BLaER1 (cell line): Measurements from ENCODE around the gene ZDHHC12.

Experiments
- H3K27ac ChIP-seq: shearing (Covaris generic); formaldehyde crosslinking; 2 replicates; pipeline ENCODE4 v1.8.1; 2022
- H3K27me3 ChIP-seq: shearing (Covaris generic); formaldehyde crosslinking; 2 replicates; pipeline ENCODE4 v1.8.1; 2022
- H3K36me3 ChIP-seq: shearing (Covaris generic); formaldehyde crosslinking; 2 replicates; pipeline ENCODE4 v1.8.1; 2022
- H3K4me1 ChIP-seq: shearing (Covaris generic); formaldehyde crosslinking; 2 replicates; pipeline ENCODE4 v1.8.1; 2022
- H3K4me2 ChIP-seq: shearing (Covaris generic); formaldehyde crosslinking; 2 replicates; pipeline ENCODE4 v1.8.1; 2022
- H3K4me3 ChIP-seq: shearing (Covaris generic); formaldehyde crosslinking; 2 replicates; pipeline ENCODE4 v1.8.1; 2022
- H3K9ac ChIP-seq: shearing (Covaris generic); formaldehyde crosslinking; 2 replicates; pipeline ENCODE4 v1.8.1; 2022
- H3K9me3 ChIP-seq: shearing (Covaris generic); formaldehyde crosslinking; 2 replicates; pipeline ENCODE4 v1.8.1; 2022
- H4K20me1 ChIP-seq: shearing (Covaris generic); formaldehyde crosslinking; 2 replicates; pipeline ENCODE4 v1.8.1; 2022
- Cebpa-rat ChIP-seq: shearing (Covaris generic); IDR thresholded peaks from 2 replicates; pipeline ENCODE4 v1.8.1; 2022

The ZDHHC12 gene

DNA sequence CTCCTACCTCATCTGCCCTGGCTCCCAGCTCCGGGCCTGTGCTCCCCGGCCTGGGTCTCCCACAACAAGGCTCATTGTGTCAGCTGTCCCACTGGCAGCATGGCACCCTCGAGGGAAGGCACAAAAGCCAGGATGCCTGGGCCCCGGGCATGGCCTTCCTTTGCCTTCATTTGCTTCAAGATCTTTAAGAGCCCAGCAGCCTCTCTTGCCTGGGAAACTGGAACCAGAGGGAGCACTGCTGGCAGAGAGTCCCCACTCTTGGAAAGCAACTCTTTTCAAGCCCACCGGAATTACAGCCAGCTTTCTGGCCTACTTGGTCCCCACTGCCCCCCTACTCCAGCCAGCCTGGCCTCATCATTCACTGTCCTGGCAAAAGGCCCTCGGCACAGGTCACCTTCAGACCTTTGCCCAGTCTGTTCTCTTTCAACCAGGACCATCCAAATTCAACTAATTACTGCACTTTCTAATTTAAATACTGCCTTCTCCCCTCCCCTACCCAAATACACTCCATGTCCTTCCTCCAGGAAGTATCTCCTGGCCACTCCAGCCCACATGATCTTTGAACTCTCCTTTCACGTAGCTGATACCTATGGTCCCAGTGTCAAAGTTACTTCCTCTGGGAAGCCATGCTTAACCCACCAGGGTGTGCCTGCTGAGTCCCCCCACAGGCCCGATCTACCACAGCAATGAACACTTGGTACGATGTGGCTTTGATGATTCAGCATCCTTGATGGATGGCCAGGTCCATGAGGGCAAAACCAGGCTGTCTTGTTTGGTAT is 38.9 kb upstream of the ZDHHC12 start:
- Histone ChIP-seq H3K9ac (no peak overlapping the region), H3K27me3 (no peaks in the 10 kb centered on the region), H3K4me1 (no peaks in the 10 kb centered on the region), H3K27ac (no peak overlapping the region), H3K36me3 (peaks cover 7% of the 10 kb centered on the region; the same call in 1 of the 2 replicates), H3K4me2 (no peak overlapping the region), H4K20me1 (no peaks in the 10 kb centered on the region; the same call in 1 of the 2 replicates), H3K9me3 (no peaks in the 10 kb centered on the region), H3K4me3 (no peak overlapping the region)
- TF ChIP-seq Cebpa-rat = no peak

DNA sequence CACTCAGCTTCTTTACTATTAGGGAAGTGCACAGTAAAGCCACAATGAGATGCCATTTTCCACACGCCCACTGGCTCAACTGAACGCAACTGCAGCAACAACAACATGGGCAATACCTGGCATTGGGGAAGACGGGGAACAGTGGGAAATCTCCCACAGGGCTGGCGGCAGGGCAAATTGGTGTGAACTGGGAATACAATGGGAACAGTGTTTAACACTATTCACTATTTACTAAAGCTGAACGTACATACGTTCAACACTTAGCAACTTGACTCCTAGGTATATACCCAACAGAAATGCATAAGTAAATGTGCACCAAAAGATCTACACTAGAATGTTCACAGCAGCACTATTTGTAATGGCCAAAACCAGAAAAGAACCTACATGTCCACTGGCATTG is 33.7 kb upstream of the ZDHHC12 start:
- Histone ChIP-seq H3K27me3 (no peaks in the 10 kb centered on the region), H3K4me2 (no peak overlapping the region), H3K4me1 (no peaks in the 10 kb centered on the region), H3K9me3 (no peaks in the 10 kb centered on the region), H3K9ac (no peak overlapping the region), H3K4me3 (no peak overlapping the region), H3K36me3 (peaks cover 30% of the 10 kb centered on the region), H4K20me1 (no peaks in the 10 kb centered on the region; the same call in 1 of the 2 replicates), H3K27ac (no peak overlapping the region)
- TF ChIP-seq Cebpa-rat = no peak

DNA sequence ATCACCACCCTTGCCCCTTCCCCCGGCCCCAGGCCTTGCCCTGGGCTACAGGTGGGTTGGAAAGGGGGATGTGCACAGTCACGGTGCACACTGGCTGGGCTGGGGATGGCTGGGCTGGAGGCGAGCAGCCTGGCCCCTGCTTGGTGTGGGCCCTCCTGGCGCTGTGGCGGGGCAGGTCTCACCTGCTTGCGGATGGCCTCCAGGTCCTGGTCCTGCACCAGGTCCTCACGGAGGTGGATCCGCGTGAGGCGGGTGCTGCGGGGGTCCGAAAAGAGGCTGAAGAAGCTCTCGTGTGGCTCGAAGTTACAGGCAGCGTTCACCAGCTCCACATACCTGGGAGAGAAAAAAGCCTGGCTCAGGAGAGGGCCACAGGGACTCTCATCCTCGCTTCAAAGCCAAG is 29.7 kb upstream of the ZDHHC12 start:
- TF ChIP-seq Cebpa-rat = no peak
- Histone ChIP-seq H3K36me3 (peaks cover 57% of the 10 kb centered on the region), H3K9ac (no peak overlapping the region), H3K27me3 (no peaks in the 10 kb centered on the region), H3K27ac (no peak overlapping the region), H3K4me3 (no peak overlapping the region), H4K20me1 (no peaks in the 10 kb centered on the region; the same call in 1 of the 2 replicates), H3K4me2 (no peak overlapping the region), H3K9me3 (no peaks in the 10 kb centered on the region), H3K4me1 (no peaks in the 10 kb centered on the region)

DNA sequence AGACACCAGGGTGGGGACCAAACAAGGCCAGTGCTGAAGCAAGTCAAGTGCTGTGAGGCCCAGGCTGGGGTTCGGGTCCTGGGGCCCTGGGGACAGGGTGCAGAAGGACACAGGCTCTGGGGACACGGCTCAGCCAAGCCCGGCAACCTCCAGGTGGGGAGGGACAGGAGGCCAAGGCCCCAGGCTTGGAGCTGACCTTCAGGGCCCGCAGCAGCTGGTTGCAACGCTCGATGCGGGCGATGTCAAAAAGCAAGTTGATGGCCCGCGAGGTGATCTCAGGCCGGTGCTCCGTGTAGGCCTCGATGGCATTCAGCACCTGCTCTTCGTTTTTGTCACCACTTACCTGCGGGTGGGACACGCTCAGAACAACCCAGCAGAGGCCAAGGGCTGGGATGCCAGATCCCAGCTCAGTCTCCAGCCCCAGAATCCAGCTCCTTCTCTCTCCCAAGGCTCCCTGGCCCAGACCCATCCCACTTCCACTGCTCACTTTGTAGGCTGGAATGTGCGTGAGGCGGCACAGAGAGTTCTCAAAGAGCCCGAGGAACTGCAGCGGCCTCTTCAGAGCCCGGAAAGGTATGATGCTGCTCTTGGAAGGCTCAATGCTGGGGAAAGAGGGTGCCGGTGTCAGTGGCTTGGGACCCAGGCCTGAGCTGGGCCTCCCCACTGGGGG is 27.1 kb upstream of the ZDHHC12 start:
- H3K36me3 ChIP-seq = peaks cover 78% of the 10 kb centered on the region
- H3K4me2 ChIP-seq = no peak overlapping the region
- no peak overlapping the region for H3K4me3 ChIP-seq
- H3K4me1 ChIP-seq = no peaks in the 10 kb centered on the region
- no peaks in the 10 kb centered on the region for H3K9me3 ChIP-seq
- no peak for TF ChIP-seq Cebpa-rat
- H3K27ac ChIP-seq = no peak overlapping the region
- no peaks in the 10 kb centered on the region for H3K27me3 ChIP-seq
- no peak overlapping the region for H3K9ac ChIP-seq
- H4K20me1 ChIP-seq = no peaks in the 10 kb centered on the region

DNA sequence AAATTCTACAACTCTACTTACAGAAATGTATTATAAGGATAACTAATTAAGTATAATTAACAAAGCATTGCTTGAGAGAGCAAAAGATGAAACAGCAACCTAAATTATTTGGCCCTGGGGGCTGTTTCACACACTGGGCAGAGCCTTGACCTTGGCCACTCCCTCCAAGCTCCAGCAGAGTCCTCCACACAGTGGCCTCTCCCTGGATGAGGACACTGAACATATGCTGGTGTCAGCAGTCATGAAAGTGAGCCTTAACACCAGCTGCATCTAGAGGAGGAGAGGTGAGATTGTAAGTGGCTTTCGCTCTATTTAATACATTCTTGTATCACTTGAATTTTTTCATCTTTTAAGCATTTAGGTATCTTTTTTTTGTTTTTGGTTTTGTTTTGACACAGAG is 23.3 kb upstream of the ZDHHC12 start:
- H3K27ac ChIP-seq = no peak overlapping the region
- no peaks in the 10 kb centered on the region for H3K4me1 ChIP-seq
- H3K27me3 ChIP-seq = no peaks in the 10 kb centered on the region
- H3K4me3 ChIP-seq = no peak overlapping the region
- no peak overlapping the region for H3K4me2 ChIP-seq
- H4K20me1 ChIP-seq = no peaks in the 10 kb centered on the region
- H3K9me3 ChIP-seq = no peaks in the 10 kb centered on the region
- TF ChIP-seq Cebpa-rat = no peak
- peaks cover 60% of the 10 kb centered on the region for H3K36me3 ChIP-seq
- no peak overlapping the region for H3K9ac ChIP-seq

DNA sequence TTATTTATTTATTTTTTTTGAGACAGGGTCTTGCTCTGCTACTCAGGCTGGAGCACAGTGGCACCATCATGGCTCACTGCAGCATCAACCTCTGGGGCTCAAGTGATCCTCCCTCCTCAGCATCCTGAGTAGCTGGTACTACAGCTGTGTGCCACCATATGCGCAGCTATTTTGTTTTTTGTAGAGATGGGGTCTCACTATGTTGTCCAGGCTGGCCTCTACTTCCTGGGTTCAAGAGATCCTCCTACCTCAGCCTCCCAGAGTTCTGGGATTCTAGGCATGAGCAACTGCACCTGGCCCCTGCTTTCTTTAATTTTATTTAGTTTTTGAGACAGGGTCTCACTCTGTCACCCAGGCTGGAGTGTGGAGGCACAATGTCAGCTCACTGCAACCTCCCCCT is 19.5 kb upstream of the ZDHHC12 start:
- Histone ChIP-seq H3K27me3 (no peaks in the 10 kb centered on the region), H3K4me2 (no peak overlapping the region), H3K27ac (no peak overlapping the region), H4K20me1 (no peaks in the 10 kb centered on the region), H3K9me3 (no peaks in the 10 kb centered on the region), H3K4me3 (no peak overlapping the region), H3K4me1 (no peaks in the 10 kb centered on the region), H3K36me3 (peaks cover 70% of the 10 kb centered on the region), H3K9ac (no peak overlapping the region)
- TF ChIP-seq Cebpa-rat = no peak

- Histone ChIP-seq H3K4me1 (no peaks in the 10 kb centered on the region), H3K4me3 (no peak overlapping the region), H3K9me3 (no peaks in the 10 kb centered on the region), H4K20me1 (no peaks in the 10 kb centered on the region), H3K27me3 (no peaks in the 10 kb centered on the region), H3K36me3 (peaks cover 62% of the 10 kb centered on the region), H3K27ac (no peak overlapping the region), H3K4me2 (no peak overlapping the region), H3K9ac (no peak overlapping the region)
- no peak for TF ChIP-seq Cebpa-rat
These were observed 18.5 kb upstream of the ZDHHC12 start for GRCh38 chr9:128742401-128742800.

DNA sequence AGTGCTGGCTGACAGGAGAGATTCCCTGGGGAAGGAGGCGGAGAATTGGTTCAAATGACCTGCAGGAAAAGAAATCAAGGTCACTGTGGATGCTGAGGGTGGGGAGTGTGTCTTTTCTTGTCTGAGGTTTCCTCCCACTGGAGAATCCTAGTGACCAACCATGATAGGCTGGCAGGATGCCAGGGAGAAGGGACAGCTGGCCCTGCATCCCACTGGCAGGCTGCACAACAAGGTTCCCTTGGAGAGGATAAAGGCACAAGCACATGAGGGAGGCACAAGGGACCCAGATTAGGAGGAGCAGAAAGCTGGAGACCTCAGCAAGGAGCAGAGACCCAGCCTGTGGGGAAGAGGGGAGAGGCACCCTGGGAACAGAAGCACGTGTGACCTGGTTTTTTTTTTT is 11.4 kb upstream of the ZDHHC12 start:
- H3K27me3 ChIP-seq = no peaks in the 10 kb centered on the region
- 0 out of 2 replicates have a peak, but pooled peaks cover 1% of the 10 kb centered on the region for H3K4me1 ChIP-seq
- no peak overlapping the region for H3K4me2 ChIP-seq
- H3K9me3 ChIP-seq = no peaks in the 10 kb centered on the region
- H3K36me3 ChIP-seq = peaks cover 65% of the 10 kb centered on the region
- H3K4me3 ChIP-seq = no peak overlapping the region
- no peak overlapping the region for H3K9ac ChIP-seq
- no peak for TF ChIP-seq Cebpa-rat
- H4K20me1 ChIP-seq = no peaks in the 10 kb centered on the region
- no peak overlapping the region for H3K27ac ChIP-seq

DNA sequence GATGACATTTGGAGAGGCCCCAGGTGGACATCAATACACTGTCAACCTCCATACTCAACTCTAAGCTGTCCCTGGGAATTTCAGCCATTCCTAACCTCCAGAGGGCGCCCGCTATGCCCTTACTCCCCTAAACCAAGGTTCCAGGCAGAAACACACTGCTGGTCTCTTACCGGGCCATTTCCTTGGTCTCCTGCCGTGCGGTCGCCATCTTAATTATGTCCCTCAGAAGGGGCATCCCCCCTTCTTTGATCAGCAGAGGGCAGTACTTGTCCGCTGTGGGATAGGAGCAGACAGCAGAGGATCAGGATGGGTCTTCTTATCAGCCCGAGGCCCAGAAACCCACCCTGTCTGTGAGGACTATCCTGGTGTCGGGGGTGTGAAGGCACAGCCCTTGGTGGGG is 9.3 kb upstream of the ZDHHC12 start:
- no peaks in the 10 kb centered on the region for H4K20me1 ChIP-seq
- H3K4me3 ChIP-seq = no peak overlapping the region
- H3K9me3 ChIP-seq = no peaks in the 10 kb centered on the region
- H3K27me3 ChIP-seq = no peaks in the 10 kb centered on the region
- TF ChIP-seq Cebpa-rat = no peak
- no peak overlapping the region for H3K9ac ChIP-seq
- H3K36me3 ChIP-seq = peaks cover 52% of the 10 kb centered on the region
- no peak overlapping the region for H3K27ac ChIP-seq
- no peak overlapping the region for H3K4me2 ChIP-seq
- peaks cover 22% of the 10 kb centered on the region for H3K4me1 ChIP-seq

- no peak overlapping the region for H3K4me3 ChIP-seq
These were observed 8.6 kb upstream of the ZDHHC12 start for GRCh38 chr9:128732576-128732975.

More at GRCh38 chr9:128732576-128732975, 8.6 kb upstream of the ZDHHC12 start:
- no peak for TF ChIP-seq Cebpa-rat
- no peaks in the 10 kb centered on the region for H3K9me3 ChIP-seq
- H3K9ac ChIP-seq = no peak overlapping the region
- H3K27ac ChIP-seq = no peak overlapping the region
- H3K27me3 ChIP-seq = no peaks in the 10 kb centered on the region
- H3K4me1 ChIP-seq = peaks cover 29% of the 10 kb centered on the region
- no peak overlapping the region for H3K4me2 ChIP-seq
- no peaks in the 10 kb centered on the region for H4K20me1 ChIP-seq
- H3K36me3 ChIP-seq = peaks cover 52% of the 10 kb centered on the region
